ENCODE data around the gene BRCA2. TPM values are rescaled to one million over a fixed set of nuclear protein-coding genes. Genes with fewer than 3 reads are reported as not detected.

Gene BRCA2
- total RNA-seq, 2 donors from 2014 or later: 0.66 to 1.0 TPM

GRCh38 chr13:32299893-32300292 is 15.4 kb upstream of the BRCA2 start:
- DNase-seq: no peak
- no peaks in the 10 kb centered on the region for H3K4me1 ChIP-seq
- intact Hi-C loops (cut with DNase I): no loop called here
- WGBS, 2 donors: 62 to 72% methylated on average over 4 of the region's 4 CpGs
- no peak for ATAC-seq
- no peak overlapping the region for H3K27ac ChIP-seq
- H3K36me3 ChIP-seq (replicated peaks in 1 of 2; ENCODE audit: insufficient read depth in 1 of 2, low read depth in 2 of 2): peaks cover 0 to 4% of the 10 kb centered on the region in 2 donors
- H3K9me3 ChIP-seq: no peaks in the 10 kb centered on the region
- no peak overlapping the region for H3K4me3 ChIP-seq
- TF ChIP-seq, protein P1, sequence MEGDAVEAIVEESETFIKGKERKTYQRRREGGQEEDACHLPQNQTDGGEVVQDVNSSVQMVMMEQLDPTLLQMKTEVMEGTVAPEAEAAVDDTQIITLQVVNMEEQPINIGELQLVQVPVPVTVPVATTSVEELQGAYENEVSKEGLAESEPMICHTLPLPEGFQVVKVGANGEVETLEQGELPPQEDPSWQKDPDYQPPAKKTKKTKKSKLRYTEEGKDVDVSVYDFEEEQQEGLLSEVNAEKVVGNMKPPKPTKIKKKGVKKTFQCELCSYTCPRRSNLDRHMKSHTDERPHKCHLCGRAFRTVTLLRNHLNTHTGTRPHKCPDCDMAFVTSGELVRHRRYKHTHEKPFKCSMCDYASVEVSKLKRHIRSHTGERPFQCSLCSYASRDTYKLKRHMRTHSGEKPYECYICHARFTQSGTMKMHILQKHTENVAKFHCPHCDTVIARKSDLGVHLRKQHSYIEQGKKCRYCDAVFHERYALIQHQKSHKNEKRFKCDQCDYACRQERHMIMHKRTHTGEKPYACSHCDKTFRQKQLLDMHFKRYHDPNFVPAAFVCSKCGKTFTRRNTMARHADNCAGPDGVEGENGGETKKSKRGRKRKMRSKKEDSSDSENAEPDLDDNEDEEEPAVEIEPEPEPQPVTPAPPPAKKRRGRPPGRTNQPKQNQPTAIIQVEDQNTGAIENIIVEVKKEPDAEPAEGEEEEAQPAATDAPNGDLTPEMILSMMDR (IDR thresholded peaks at IDR 0.05): no peak
- TF ChIP-seq POLR2A (IDR thresholded peaks at IDR 0.05): no peak
- H3K27me3 ChIP-seq: no peaks in the 10 kb centered on the region

GRCh38 chr13:32300406-32300805 is 14.9 kb upstream of the BRCA2 start:
- Histone ChIP-seq H3K27ac (no peak overlapping the region), H3K4me3 (no peak overlapping the region), H3K36me3 (replicated peaks in 1 of 2; ENCODE audit: insufficient read depth in 1 of 2, low read depth in 2 of 2) (peaks cover 0 to 2% of the 10 kb centered on the region in 2 donors), H3K9me3 (no peaks in the 10 kb centered on the region), H3K4me1 (no peaks in the 10 kb centered on the region), H3K27me3 (no peaks in the 10 kb centered on the region)
- ATAC-seq: no peak
- DNase-seq: no peak
- TF ChIP-seq, protein P1 (IDR thresholded peaks at IDR 0.05): no peak
- TF ChIP-seq POLR2A (IDR thresholded peaks at IDR 0.05): no peak
- WGBS, 2 donors: 38 to 64% methylated on average over 8 of the region's 8 CpGs
- intact Hi-C loops (cut with DNase I): no loop called here

DNA sequence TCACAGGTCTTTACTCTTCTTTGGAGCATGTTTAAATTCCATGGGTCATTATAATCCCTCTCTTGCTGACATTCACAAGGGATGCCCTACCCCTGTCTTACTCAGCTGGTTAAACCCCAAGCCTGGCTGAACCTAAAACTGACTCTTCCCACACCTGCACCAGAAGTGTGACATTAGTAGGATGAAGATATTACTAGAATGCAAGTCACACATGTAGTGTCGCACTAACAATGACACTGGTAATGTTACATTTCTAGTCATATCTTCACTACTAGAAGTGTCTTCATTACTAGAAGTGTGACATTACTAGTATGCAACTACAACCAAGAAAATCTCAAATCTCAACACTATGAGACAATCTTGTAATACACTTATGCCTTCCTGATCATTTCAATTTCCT is 14.4 kb upstream of the BRCA2 start:
- intact Hi-C loops (cut with DNase I): no loop called here
- 75 to 80% methylated on average over 1 of the region's 1 CpG for WGBS, 2 donors
- no peak for ATAC-seq

DNA sequence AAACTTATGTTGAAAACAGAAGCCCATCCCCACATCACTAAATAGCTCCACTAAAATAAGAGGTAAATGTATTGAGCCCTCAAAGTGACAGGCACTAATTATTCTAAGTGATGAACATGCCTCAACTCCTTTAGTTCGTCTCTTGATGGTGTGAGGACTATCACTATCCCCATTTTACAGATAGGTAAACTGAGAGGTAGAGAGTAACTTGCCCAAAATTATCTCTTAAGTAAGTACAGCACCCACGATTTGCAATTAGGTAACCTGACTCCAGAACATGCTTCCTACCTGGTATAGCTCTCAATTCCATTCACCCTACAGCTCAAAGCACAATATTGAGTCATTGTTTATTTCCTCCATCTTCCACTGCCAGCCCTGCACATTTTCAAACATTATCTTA is 12.8 kb upstream of the BRCA2 start:
- Histone ChIP-seq H3K27ac (no peak overlapping the region), H3K4me1 (no peaks in the 10 kb centered on the region), H3K36me3 (replicated peaks in 1 of 2; ENCODE audit: insufficient read depth in 1 of 2, low read depth in 2 of 2) (no peaks in the 10 kb centered on the region), H3K27me3 (no peaks in the 10 kb centered on the region), H3K4me3 (no peak overlapping the region), H3K9me3 (no peaks in the 10 kb centered on the region)
- intact Hi-C loops (cut with DNase I): no loop called here
- no peak for TF ChIP-seq POLR2A (IDR thresholded peaks at IDR 0.05)
- TF ChIP-seq, protein P1 (IDR thresholded peaks at IDR 0.05): no peak
- DNase-seq: no peak
- 61 to 73% methylated on average over 2 of the region's 2 CpGs for WGBS, 2 donors
- no peak for ATAC-seq

More for the DNA sequence above, 14.4 kb upstream of the BRCA2 start:
- Histone ChIP-seq H3K27ac (no peak overlapping the region), H3K4me3 (no peak overlapping the region), H3K36me3 (replicated peaks in 1 of 2; ENCODE audit: insufficient read depth in 1 of 2, low read depth in 2 of 2) (no peaks in the 10 kb centered on the region), H3K9me3 (no peaks in the 10 kb centered on the region), H3K27me3 (no peaks in the 10 kb centered on the region), H3K4me1 (no peaks in the 10 kb centered on the region)
- DNase-seq: no peak
- TF ChIP-seq, protein P1 (IDR thresholded peaks at IDR 0.05): no peak
- no peak for TF ChIP-seq POLR2A (IDR thresholded peaks at IDR 0.05)

DNA sequence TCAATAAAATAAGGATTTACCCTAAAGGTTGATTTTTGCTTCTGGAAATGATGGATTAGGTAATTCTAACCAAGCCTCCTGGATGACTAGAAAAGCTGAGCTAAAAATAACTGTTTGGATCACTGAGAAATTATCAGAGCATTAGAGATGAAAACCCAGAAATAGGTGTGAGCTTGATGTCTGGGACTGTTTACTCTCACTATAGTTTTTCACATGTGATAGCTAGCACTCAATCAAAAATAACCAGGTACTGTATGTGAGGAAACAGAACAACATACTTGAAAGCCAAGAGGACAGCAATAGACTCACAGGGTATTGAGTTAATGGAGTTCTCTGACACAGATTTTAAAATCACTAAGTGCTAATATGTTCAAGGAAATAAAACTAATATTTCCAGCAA is 9.7 kb upstream of the BRCA2 start:
- no peaks in the 10 kb centered on the region for H3K9me3 ChIP-seq
- no peaks in the 10 kb centered on the region for H3K36me3 ChIP-seq (replicated peaks in 1 of 2; ENCODE audit: insufficient read depth in 1 of 2, low read depth in 2 of 2)
- intact Hi-C loops (cut with DNase I): no loop called here
- no peak overlapping the region for H3K27ac ChIP-seq
- DNase-seq: no peak
- H3K27me3 ChIP-seq: no peaks in the 10 kb centered on the region
- no peak for ATAC-seq
- no peak overlapping the region for H3K4me3 ChIP-seq
- TF ChIP-seq, protein P1 (IDR thresholded peaks at IDR 0.05): no peak
- TF ChIP-seq POLR2A (IDR thresholded peaks at IDR 0.05): no peak
- peaks cover 6% of the 10 kb centered on the region for H3K4me1 ChIP-seq

All from body of pancreas (tissue), 4 donors.